Fibroblast of the conjunctiva (primary cell): Measurements from ENCODE around the gene TMEM154.

Experiments
- DNase-seq: peaks from one replicate; pipeline ENCODE4 v3.0.0-alpha.2; 2010; ENCODE audit warnings: low read depth

The TMEM154 gene

GRCh38 chr4:152626790-152627189 lies 53.0 kb downstream of the TMEM154 start:
- DNase-seq: no peak

- no peak for DNase-seq
Observed at GRCh38 chr4:152620915-152621314, 58.9 kb downstream of the TMEM154 start.

- no peak for DNase-seq
Observed at GRCh38 chr4:152620218-152620617, 59.6 kb downstream of the TMEM154 start.

GRCh38 chr4:152619556-152619955 lies 60.2 kb downstream of the TMEM154 start:
- no peak for DNase-seq

GRCh38 chr4:152618971-152619370 lies 60.8 kb downstream of the TMEM154 start:
- no peak for DNase-seq

GRCh38 chr4:152616804-152617203 lies 63.0 kb downstream of the TMEM154 start:
- no peak for DNase-seq

- DNase-seq: no peak
Observed at GRCh38 chr4:152613841-152614721, 65.7 kb downstream of the TMEM154 start.

GRCh38 chr4:152613351-152613750 lies 66.4 kb downstream of the TMEM154 start:
- no peak for DNase-seq

GRCh38 chr4:152610131-152610530 lies 69.7 kb downstream of the TMEM154 start:
- no peak for DNase-seq

- DNase-seq: no peak
Observed at GRCh38 chr4:152609481-152609880, 70.3 kb downstream of the TMEM154 start.

- no peak for DNase-seq
Observed at GRCh38 chr4:152607178-152607577, 72.6 kb downstream of the TMEM154 start.

GRCh38 chr4:152606753-152607152 lies 73.0 kb downstream of the TMEM154 start:
- DNase-seq: no peak

GRCh38 chr4:152605641-152606335 lies 74.0 kb downstream of the TMEM154 start:
- DNase-seq: no peak

- no peak for DNase-seq
Observed at GRCh38 chr4:152605031-152605430, 74.8 kb downstream of the TMEM154 start.

- no peak for DNase-seq
Observed at GRCh38 chr4:152601156-152601555, 78.6 kb downstream of the TMEM154 start.

- no peak for DNase-seq
Observed at GRCh38 chr4:152599636-152600035, 80.2 kb downstream of the TMEM154 start.

- no peak for DNase-seq
Observed at GRCh38 chr4:152599095-152599494, 80.7 kb downstream of the TMEM154 start.

GRCh38 chr4:152598454-152598853 lies 81.3 kb downstream of the TMEM154 start:
- DNase-seq: no peak

- DNase-seq: no peak
Observed at GRCh38 chr4:152594978-152595925, 84.5 kb downstream of the TMEM154 start.

GRCh38 chr4:152594057-152594456 lies 85.7 kb downstream of the TMEM154 start:
- no peak for DNase-seq

- no peak for DNase-seq
Observed at GRCh38 chr4:152591876-152592275, 87.9 kb downstream of the TMEM154 start.

- no peak for DNase-seq
Observed at GRCh38 chr4:152591396-152591795, 88.4 kb downstream of the TMEM154 start.
